ENCODE data around the gene IFNA13. TPM values are rescaled to one million over a fixed set of nuclear protein-coding genes. Genes with fewer than 3 reads are reported as not detected.

IFNA13 gene
- total and polyA plus RNA-seq, 2 of the 13 experiments (the other 11 are each of a cell fraction or from before 2014, with no cell fraction given) = not detected

GRCh38 chr9:21334701-21335632 is 32.9 kb downstream of the IFNA13 start, which contains the start of gene KLHL9 (continued):
- TF ChIP-seq TCF7L2 (IDR thresholded peaks at IDR 0.05; ENCODE audit: low read depth, low read length) (no peak), SAFB2 (CRISPR knock-in tag; IDR thresholded peaks at IDR 0.05; ENCODE audit: borderline replicate concordance, low read depth) (0 out of 2 replicates have a peak, but pooled peaks have one; percentile 55), ZC3H4 (CRISPR knock-in tag; IDR thresholded peaks at IDR 0.05; ENCODE audit: borderline replicate concordance) (no peak), FOXO1 (CRISPR knock-in tag; IDR thresholded peaks at IDR 0.05) (peak; percentile 30), ELK4 (CRISPR knock-in tag; IDR thresholded peaks at IDR 0.05; ENCODE audit: borderline replicate concordance) (no peak), GLMP (CRISPR knock-in tag; IDR thresholded peaks at IDR 0.05; ENCODE audit: borderline replicate concordance) (no peak), MTA3 (CRISPR knock-in tag; IDR thresholded peaks at IDR 0.05) (no peak), BCL6 (CRISPR knock-in tag; IDR thresholded peaks at IDR 0.05) (0 out of 2 replicates have a peak, but pooled peaks have one; percentile 5), ZSCAN22 (CRISPR knock-in tag; IDR thresholded peaks at IDR 0.05) (no peak), HHEX (CRISPR knock-in tag; IDR thresholded peaks at IDR 0.05) (no peak), ETS1 (CRISPR knock-in tag; IDR thresholded peaks at IDR 0.05) (no peak), NONO (IDR thresholded peaks at IDR 0.05) (no peak), NONO (CRISPR knock-in tag; conservative IDR thresholded peaks at IDR 0.05) (peak; percentile 56; the same call in 1 of the 2 replicates), CREB1 (IDR thresholded peaks at IDR 0.05) (no peak), CREB1 (CRISPR knock-in tag; IDR thresholded peaks at IDR 0.05) (0 out of 2 replicates have a peak, but pooled peaks have one; percentile 24), ZNF598 (CRISPR knock-in tag; IDR thresholded peaks at IDR 0.05; ENCODE audit: borderline replicate concordance) (peak; percentile 91), MEIS1 (CRISPR knock-in tag; IDR thresholded peaks at IDR 0.05; ENCODE audit: borderline replicate concordance) (peak; percentile 22; the same call in 1 of the 2 replicates), HES4 (CRISPR knock-in tag; IDR thresholded peaks at IDR 0.05; ENCODE audit: borderline replicate concordance) (peak; percentile 90), HDAC6 (IDR thresholded peaks at IDR 0.05; ENCODE audit: low read depth, low read length) (no peak)
- TF ChIP-seq, protein P1, sequence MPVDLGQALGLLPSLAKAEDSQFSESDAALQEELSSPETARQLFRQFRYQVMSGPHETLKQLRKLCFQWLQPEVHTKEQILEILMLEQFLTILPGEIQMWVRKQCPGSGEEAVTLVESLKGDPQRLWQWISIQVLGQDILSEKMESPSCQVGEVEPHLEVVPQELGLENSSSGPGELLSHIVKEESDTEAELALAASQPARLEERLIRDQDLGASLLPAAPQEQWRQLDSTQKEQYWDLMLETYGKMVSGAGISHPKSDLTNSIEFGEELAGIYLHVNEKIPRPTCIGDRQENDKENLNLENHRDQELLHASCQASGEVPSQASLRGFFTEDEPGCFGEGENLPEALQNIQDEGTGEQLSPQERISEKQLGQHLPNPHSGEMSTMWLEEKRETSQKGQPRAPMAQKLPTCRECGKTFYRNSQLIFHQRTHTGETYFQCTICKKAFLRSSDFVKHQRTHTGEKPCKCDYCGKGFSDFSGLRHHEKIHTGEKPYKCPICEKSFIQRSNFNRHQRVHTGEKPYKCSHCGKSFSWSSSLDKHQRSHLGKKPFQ (CRISPR knock-in tag; IDR thresholded peaks at IDR 0.05; ENCODE audit: insufficient replicate concordance) = peak; percentile 62
- TF ChIP-seq, protein P2, sequence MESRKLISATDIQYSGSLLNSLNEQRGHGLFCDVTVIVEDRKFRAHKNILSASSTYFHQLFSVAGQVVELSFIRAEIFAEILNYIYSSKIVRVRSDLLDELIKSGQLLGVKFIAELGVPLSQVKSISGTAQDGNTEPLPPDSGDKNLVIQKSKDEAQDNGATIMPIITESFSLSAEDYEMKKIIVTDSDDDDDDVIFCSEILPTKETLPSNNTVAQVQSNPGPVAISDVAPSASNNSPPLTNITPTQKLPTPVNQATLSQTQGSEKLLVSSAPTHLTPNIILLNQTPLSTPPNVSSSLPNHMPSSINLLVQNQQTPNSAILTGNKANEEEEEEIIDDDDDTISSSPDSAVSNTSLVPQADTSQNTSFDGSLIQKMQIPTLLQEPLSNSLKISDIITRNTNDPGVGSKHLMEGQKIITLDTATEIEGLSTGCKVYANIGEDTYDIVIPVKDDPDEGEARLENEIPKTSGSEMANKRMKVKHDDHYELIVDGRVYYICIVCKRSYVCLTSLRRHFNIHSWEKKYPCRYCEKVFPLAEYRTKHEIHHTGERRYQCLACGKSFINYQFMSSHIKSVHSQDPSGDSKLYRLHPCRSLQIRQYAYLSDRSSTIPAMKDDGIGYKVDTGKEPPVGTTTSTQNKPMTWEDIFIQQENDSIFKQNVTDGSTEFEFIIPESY (CRISPR knock-in tag; IDR thresholded peaks at IDR 0.05) = no peak
